GOT3 (cell line): ENCODE results near the gene NCAM1.

ENCODE experiments used
- DNase-seq: peaks from one replicate; lab custom pipeline; 2025; ENCODE audit warnings: mixed read lengths; lab: John Stamatoyannopoulos, UW

The NCAM1 gene

GRCh38 chr11:113085446-113085845, 124.2 kb downstream of the NCAM1 start:
- no peak for DNase-seq

- DNase-seq: no peak
Observed at GRCh38 chr11:113087706-113088105, 126.5 kb downstream of the NCAM1 start.

- no peak for DNase-seq
Observed at GRCh38 chr11:113090716-113091480, 129.7 kb downstream of the NCAM1 start.

GRCh38 chr11:113091481-113091780, 130.2 kb downstream of the NCAM1 start:
- DNase-seq: no peak

GRCh38 chr11:113096648-113097047, 135.4 kb downstream of the NCAM1 start:
- DNase-seq: no peak

GRCh38 chr11:113103932-113104690, 142.9 kb downstream of the NCAM1 start:
- no peak for DNase-seq

- no peak for DNase-seq
Observed at GRCh38 chr11:113104691-113105251, 143.6 kb downstream of the NCAM1 start.

- no peak for DNase-seq
Observed at GRCh38 chr11:113105592-113105991, 144.4 kb downstream of the NCAM1 start.

- DNase-seq: no peak
Observed at GRCh38 chr11:113106507-113106906, 145.3 kb downstream of the NCAM1 start.

GRCh38 chr11:113110046-113110445, 148.8 kb downstream of the NCAM1 start:
- no peak for DNase-seq

GRCh38 chr11:113111156-113111555, 149.9 kb downstream of the NCAM1 start:
- no peak for DNase-seq

GRCh38 chr11:113112307-113112706, 151.1 kb downstream of the NCAM1 start:
- no peak for DNase-seq

- DNase-seq: no peak
Observed at GRCh38 chr11:113113801-113114704, 152.8 kb downstream of the NCAM1 start.

- DNase-seq: no peak
Observed at GRCh38 chr11:113114705-113115027, 153.4 kb downstream of the NCAM1 start.

GRCh38 chr11:113118104-113118503, 156.9 kb downstream of the NCAM1 start:
- DNase-seq: no peak

GRCh38 chr11:113119074-113119473, 157.9 kb downstream of the NCAM1 start:
- DNase-seq: no peak

- no peak for DNase-seq
Observed at GRCh38 chr11:113119966-113120736, 158.9 kb downstream of the NCAM1 start.

GRCh38 chr11:113121746-113122145, 160.5 kb downstream of the NCAM1 start:
- no peak for DNase-seq

GRCh38 chr11:113124006-113124405, 162.8 kb downstream of the NCAM1 start:
- DNase-seq: no peak

GRCh38 chr11:113124578-113124977, 163.4 kb downstream of the NCAM1 start:
- DNase-seq: no peak

GRCh38 chr11:113129261-113129992, 168.2 kb downstream of the NCAM1 start:
- no peak for DNase-seq
